NCI-H1436 (cell line): ENCODE results near the gene NDUFA7.
"Not testable (repeated sequence)": the region's sequence is repeated elsewhere in the genome, so short reads cannot be mapped to it uniquely, and the experiment has no call there.

Experiments used
- DNase-seq: peaks from one replicate; lab custom pipeline; 2025; lab: John Stamatoyannopoulos, UW

Gene NDUFA7

DNA sequence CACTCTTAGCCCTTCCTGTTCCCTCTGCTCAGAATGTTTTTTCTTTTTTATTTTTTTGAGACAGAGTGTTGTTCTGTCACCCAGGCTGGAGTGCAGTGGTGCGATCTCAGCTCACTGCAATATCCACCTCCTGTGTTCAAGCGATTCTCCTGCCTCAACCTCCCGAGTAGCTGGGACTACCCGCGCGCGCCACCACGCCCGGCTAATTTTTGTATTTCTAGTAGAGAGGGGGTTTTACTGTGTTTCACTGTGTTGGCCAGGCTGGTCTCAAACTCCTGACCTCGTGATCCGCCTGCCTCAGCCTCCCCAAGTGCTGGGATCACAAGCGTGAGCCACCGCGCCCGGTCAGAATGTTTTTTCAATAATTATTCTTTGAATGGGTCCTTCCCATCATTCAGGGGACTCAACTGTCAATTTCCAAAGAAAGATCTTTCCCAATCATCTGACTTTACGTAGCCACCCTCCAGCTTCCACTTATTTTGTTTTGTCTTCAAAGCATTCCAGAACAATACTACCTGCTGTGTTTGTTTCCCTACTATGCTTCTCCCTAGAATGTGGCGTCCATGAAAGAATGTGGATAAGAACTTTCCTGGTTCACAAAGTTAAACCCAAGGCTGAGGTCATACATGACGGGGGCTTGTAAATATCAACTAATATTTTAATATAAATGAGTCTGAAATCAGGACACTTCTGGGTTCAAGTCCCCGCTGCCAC, 1.2 kb downstream of the NDUFA7 start:
- no peak for DNase-seq

- not testable (repeated sequence) for DNase-seq
Observed at GRCh38 chr19:8318835-8319234, 2.3 kb downstream of the NDUFA7 start.

DNA sequence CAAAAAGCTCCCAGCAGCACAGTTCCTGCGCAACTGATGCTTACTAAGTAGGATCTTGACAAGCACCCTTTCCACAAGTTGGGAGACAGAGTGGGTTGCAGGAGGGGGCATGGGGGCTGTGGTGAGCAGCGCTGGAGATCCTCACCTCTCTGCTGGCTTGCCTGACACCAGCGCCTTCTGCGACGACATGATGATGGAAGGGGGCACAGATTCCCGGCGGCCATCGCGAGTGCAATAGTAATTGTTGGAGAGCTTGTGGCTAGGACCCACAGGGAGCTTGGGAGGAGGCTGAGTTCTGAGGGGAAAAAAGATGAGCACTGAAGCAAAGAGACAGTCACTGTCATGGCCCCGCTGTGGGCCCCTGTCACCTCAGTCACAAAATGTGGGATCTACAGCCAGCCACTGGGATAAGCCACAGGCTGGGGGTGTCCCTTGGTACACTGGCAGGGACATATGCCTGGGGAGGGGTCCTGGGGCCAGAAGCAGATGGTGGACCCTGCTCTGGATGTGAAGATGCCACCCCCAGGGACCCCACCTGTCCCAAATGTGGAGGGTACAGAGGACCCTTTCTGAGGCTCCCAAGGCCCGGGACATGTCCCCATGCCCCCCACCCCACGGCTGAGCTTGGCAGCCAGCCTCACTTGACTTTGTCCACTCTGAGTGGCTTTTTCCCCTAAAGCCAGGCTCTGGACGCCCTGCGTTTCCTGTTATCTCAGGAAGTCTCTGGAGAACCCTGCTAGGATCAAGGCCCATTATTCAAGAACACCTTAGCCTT, 4.6 kb downstream of the NDUFA7 start:
- no peak for DNase-seq

DNA sequence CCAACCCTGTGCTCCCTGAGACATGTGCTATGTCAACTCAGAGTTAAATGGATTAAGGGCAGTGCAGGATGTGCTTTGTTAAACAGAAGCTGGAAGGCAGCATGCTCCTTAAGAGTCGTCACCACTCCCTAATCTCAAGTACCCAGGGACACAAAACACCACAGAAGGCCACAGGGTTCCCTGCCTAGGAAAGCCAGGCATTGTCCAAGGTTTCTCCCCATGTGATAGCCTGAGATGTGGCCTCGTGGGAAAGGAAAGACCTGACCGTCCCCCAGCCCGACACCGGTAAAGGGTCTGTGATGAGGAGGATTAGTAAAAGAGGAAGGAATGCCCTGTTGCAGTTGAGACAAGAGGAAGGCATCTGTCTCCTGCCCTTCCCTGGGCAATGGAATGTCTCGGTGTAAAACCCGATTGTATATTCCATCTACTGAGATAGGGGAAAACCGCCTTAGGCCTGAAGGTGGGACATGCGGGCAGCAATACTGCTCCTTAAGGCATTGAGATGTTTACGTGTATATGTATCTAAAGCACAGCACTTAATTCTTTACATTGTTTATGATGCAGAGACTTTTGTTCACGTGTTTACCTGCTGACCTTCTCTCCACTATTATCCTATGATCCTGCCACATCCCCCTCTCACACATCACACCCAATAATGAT, 6.1 kb downstream of the NDUFA7 start:
- not testable (repeated sequence) for DNase-seq

DNA sequence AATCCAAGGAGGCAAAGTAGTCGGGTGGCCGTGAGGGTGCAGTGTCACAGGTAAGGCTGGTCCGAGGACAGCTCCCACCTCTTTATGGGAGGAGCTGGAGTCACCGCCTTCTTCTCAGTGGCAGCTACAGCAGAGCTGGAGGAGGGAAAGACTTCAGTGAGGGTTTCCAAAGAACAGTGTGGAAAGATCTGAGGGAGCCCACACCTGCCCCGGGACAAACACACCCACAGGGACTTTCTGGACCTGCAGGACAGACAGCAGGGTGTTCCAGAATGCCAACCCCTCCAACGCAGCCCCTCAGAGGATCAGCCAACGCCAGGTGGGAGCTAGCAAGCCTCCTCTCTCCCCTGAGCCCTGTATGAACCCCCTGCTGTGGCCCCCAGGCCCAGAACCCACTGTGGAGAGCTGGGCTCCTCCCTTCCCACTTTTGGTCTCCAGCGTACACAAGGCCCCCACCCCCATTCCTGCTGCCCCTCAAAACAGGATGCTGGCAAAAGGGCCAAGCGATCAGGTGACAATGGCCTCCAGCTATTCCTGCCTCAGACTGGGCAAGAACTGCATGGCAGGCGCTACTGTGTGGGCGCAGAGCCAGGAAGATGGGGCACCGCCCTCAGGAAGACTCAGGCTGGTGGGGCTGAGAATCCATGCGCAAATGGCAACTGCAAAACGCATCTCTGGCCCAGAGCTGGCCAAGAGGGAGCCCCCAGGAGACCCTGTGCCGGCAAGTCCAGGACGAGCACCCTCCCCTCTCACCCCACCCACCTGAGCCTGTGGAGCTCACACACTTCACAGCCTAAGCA, 9.5 kb downstream of the NDUFA7 start:
- no peak for DNase-seq

GRCh38 chr19:8310342-8311055, 10.7 kb downstream of the NDUFA7 start:
- DNase-seq = no peak

DNA sequence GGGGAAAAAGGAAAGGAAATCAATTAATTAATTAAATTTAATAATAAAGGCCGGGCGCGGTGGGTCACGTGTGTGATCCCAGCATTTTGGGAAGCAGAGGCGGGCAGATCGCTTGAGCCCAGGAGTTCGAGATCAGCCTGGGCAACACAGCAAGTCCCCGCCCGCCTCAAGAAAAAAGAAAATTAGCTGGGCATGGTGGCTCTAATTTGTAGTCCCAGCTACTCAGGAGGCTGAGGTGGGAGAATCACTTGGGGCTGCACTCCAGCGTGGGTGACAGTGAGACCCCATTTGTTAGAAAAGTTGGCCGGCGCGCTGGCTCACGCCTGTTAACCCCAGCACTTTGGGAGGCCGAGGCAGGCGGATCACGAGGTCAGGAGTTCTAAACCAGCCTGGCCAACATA, 12.3 kb downstream of the NDUFA7 start:
- DNase-seq = no peak

GRCh38 chr19:8307965-8308866, 13.0 kb downstream of the NDUFA7 start, which contains the start of gene CD320:
Gene CD320 (minus strand): TSS chr19:8308358. CDS start chr19:8308290, 68 bp downstream.
- DNase-seq = peak; percentile 87

GRCh38 chr19:8307400-8307964, 13.7 kb downstream of the NDUFA7 start:
- no peak for DNase-seq

DNA sequence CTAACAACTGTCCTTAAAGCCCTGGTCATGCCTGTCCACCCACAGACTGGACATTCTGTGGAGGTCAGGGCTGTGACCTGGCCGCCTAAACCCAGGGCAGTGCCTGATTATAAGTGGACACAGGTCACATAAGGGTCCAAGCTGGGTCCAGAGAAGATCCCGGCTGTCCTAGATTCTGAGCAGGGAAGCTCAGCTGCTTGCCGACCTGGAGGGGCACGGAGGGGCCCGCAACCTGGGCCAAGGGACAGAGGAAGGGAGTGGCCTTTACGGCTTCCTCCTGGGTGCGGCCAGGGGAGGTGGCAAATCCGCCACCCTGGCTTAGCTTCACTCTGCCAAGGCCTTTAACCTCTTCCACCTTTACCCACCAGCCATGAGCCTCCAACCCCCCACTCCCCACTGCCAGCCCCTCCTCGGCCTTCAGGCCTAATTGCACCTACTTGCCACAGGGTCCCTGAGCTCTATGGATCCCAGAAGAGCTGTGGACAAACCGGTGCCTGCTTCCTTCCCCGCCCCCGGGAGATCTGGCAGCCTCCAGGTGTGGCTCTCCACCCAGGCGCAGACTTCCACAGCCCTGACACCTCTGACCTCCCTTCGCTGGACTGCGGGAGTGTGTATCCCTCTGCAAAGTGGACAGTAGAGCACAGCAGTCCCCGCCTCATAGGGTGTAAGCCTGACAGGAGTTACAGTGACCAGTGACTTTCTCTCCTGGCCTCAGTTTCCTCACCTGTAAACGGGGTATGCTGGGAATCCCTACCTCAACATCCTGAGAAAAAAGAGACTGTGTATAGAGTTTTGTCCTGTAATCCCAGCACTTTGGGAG, 14.7 kb downstream of the NDUFA7 start:
- DNase-seq = no peak

DNA sequence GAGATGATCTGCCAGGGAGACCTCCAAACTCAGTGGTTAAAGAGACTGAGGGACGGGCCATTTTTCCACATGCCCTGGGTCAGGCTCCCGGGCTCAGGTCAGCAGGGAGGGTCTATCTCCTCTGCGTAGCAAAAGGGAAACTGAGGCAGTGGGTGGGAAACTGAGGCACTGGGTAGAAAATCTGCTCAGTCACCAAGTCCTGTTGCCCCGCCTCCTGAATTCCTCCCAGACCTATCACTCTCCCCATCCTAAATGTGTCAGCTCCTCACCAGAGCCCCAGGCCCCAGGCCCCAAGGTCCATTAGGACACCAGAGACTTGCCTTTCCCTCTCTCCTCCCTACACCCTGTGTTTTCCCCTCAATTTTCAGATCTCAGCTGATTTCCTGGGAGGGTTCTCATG, 15.4 kb downstream of the NDUFA7 start:
- no peak for DNase-seq

GRCh38 chr19:8304841-8305621, 16.1 kb downstream of the NDUFA7 start:
- DNase-seq = no peak

DNA sequence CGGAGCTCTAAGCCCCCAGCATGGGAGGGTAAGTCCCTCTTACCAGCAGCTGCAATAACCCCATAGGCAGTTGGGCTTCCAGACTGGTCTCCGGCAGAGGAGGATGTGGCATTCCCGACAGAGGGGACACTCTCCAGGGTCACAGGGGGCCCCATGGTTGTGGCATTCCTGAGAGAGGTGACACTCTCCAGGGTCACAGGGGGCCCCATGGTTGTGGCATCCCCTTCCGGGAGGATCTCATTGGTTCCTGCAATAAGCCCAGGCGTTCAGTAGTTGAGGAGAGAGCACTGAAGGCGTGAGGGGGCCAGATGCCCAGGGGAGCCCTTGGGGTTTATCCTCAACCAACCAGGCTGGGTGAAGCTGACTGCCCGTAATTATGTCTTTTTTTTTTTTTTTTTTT, 18.4 kb downstream of the NDUFA7 start:
- no peak for DNase-seq

DNA sequence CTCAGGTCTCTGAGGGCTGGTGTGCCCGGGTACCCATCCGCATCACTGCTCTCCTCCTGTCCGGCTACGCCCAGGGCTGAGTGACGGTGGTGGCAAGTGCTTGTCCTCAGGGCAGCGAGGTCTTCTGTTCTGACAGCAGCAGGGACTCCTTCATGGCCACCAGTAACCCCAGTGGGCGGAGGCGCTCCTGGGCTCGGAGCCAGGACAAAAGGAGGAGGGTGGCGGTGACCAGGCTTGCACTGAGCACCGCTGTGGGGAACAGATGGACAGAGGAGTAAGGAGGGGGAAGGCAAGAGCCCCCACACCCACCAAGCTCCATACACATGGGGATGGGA, 18.9 kb downstream of the NDUFA7 start:
- DNase-seq = no peak

- DNase-seq = not testable (repeated sequence)
Observed at GRCh38 chr19:8291337-8291736, 29.8 kb downstream of the NDUFA7 start.

- not testable (repeated sequence) for DNase-seq
Observed at GRCh38 chr19:8276508-8276907, 44.7 kb downstream of the NDUFA7 start.

DNA sequence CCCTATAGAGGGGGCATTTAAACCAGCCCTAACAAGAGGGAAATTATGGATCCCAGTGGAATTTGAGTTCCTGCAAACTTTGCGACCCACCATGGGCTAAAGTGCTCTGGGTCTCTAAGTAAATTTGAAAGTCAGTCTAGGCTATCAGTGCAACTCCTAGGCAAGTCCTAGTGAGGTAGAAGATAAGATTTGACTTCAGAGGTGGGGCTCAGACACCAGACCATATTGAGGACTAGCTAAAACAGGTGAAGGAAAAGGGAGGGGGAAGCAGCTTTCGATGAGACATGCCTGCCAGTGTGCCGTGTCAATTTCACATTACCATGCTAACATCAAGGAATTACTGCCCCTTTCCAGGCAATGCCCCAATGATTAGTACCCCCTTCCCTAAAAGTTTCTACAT, 51.5 kb downstream of the NDUFA7 start:
- DNase-seq = no peak

- no peak for DNase-seq
Observed at GRCh38 chr19:8265872-8266271, 55.3 kb downstream of the NDUFA7 start.
